ENCODE results near the gene ST6GALNAC1.

DNA sequence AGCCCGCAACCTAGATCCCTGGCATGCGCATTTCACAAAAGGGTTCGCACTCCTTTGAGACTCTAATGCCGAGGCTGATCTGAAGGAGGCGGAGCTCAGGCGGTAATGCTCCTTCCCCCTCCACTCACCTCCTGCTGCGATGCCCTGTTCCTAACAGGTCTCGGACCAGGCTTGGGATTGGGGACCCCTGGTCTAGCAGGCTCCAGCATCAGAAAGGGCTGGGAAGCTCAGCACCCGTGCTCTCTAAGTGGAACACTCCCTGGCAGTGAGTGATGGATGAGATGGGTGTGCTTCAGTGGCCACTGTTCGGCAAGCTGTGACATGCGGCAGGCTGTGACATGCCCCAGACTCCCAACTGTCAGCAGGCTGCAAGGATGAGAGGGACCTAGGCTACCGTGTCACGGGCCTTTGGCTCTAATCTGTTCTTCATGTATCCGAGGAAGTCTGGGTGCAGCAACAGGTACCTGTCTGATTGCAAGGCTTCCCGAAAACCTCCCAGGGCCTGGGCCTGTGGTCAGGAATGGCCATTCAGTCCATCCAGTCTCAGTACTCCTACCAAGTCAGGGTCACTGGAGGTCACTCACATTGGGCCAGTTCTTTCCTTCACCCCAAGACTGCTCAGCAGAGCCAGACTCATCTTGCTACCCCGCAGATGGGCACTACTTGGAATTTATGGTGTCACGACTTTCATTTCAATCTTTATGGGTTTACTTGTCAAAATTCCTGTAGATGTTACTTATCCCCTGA, 56.6 kb downstream of the ST6GALNAC1 start:
- no peak for TF ChIP-seq CREB1 (IDR thresholded peaks at IDR 0.05)
- TF ChIP-seq ASH2L (IDR thresholded peaks at IDR 0.05; ENCODE audit: low read length) = no peak
- TF ChIP-seq, protein P1, sequence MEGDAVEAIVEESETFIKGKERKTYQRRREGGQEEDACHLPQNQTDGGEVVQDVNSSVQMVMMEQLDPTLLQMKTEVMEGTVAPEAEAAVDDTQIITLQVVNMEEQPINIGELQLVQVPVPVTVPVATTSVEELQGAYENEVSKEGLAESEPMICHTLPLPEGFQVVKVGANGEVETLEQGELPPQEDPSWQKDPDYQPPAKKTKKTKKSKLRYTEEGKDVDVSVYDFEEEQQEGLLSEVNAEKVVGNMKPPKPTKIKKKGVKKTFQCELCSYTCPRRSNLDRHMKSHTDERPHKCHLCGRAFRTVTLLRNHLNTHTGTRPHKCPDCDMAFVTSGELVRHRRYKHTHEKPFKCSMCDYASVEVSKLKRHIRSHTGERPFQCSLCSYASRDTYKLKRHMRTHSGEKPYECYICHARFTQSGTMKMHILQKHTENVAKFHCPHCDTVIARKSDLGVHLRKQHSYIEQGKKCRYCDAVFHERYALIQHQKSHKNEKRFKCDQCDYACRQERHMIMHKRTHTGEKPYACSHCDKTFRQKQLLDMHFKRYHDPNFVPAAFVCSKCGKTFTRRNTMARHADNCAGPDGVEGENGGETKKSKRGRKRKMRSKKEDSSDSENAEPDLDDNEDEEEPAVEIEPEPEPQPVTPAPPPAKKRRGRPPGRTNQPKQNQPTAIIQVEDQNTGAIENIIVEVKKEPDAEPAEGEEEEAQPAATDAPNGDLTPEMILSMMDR (IDR thresholded peaks at IDR 0.05; ENCODE audit: control extremely low read depth in 1 of 3, insufficient read depth in 1 of 3, low read depth in 1 of 3, low read length in 3 of 3) = no peak
- no peak for TF ChIP-seq PHF8 (conservative IDR thresholded peaks at IDR 0.05; ENCODE audit: low read depth, low read length)
